Colonic mucosa (tissue), 4 donors: Measurements from ENCODE around the gene ACRV1. TPM values are rescaled to one million over a fixed set of nuclear protein-coding genes. Genes with fewer than 3 reads are reported as not detected.

Experiments used
- DNase-seq: peaks from one replicate; pipeline ENCODE4 v3.0.0-alpha.2; 2020
- H3K27ac ChIP-seq: fragments of 200-600 bp; one replicate; pipeline ENCODE4 v1.8.0; 2021
- H3K27me3 ChIP-seq: fragments of 200-600 bp; one replicate; pipeline ENCODE4 v1.8.0; 2021
- H3K36me3 ChIP-seq: fragments of 200-600 bp; one replicate; pipeline ENCODE4 v1.8.0; 2021
- H3K4me1 ChIP-seq: fragments of 200-600 bp; one replicate; pipeline ENCODE4 v1.8.0; 2021; ENCODE audit warnings: mild to moderate bottlenecking
- H3K4me3 ChIP-seq: fragments of 200-600 bp; one replicate; pipeline ENCODE4 v1.8.0; 2021
- H3K9ac ChIP-seq, 2 donors: one replicate each; pipeline ENCODE4 v1.7.0; 2013; ENCODE audit warnings: control low read depth in 2 of 2, low read depth in 2 of 2, low read length in 2 of 2
- H3K9me3 ChIP-seq: fragments of 200-600 bp; one replicate; pipeline ENCODE4 v1.8.0; 2021
- CTCF ChIP-seq: fragments of 200-600 bp; IDR thresholded peaks from one replicate; pipeline ENCODE4 v1.8.0; 2022; ENCODE audit warnings: antibody characterized with exemption, mild to moderate bottlenecking
- intact Hi-C: fragments of 100-400 bp; cut with DNase I; formaldehyde crosslinking; loops from one replicate; pipeline ENCODE4 v1.14.1; 2022
- total RNA-seq, 2 donors: library from RNA; stranded (reverse); fragmentation: NEBNext Ultra II Directional in 1 of 2; extraction: Animal tissue kit (Norgen Biotek cat#: 25700) in 1 of 2; gene quantifications; one replicate each; pipeline ENCODE4 v1.2.1, GENCODE V29; 2021
- donor health status: healthy.
- donor health status: DM: no; HTN: no; CAD: no.
- donor health status: DM: no; HTN: no; CAD: no.

The ACRV1 gene
- total RNA-seq, 2 donors from 2014 or later: not detected

DNA sequence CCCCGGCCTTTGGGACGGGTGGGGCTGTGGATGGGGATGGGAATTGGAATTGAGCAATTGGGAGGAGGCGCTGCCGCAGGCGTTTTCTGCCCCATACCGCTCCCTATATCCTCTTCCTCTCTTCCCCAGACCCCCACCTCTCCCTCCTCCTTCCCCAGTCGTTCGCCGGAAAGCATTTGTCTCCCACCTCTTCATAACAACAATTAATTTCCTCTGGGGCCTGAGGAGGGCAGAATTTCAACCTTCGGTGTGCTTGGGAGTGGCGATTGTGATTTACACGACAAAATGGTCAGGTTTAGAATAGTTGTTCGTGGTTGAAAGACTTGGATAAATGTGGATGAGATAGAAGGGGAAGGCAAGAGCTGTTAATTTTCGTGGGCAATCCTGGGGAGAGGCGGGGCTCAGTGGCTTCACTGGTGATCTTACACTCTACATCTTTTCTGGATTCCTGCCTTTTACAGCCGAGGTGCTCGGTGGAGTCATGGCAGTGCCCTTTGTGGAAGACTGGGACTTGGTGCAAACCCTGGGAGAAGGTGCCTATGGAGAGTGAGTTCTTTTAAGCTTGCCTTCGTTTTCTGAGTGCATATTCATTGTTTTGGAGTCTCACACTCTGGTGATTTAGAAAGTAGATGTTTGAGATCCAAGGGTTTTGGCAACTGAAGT, 54.2 kb downstream of the ACRV1 start:
- peak overlapping the region; percentile 76 for H3K4me3 ChIP-seq
- H3K4me1 ChIP-seq: peaks cover 4% of the 10 kb centered on the region
- no peaks in the 10 kb centered on the region for H3K36me3 ChIP-seq
- H3K9me3 ChIP-seq: no peaks in the 10 kb centered on the region
- TF ChIP-seq CTCF: peak; percentile 21
- peak overlapping the region; percentile 75 to 92 for H3K9ac ChIP-seq
- H3K27ac ChIP-seq: peak overlapping the region; percentile 89
- intact Hi-C loops: no loop called here
- no peak for DNase-seq
- H3K27me3 ChIP-seq: no peaks in the 10 kb centered on the region

- Histone ChIP-seq H3K27ac (peak overlapping the region; percentile 89), H3K4me1 (peaks cover 4% of the 10 kb centered on the region), H3K36me3 (no peaks in the 10 kb centered on the region), H3K4me3 (peak overlapping the region; percentile 76), H3K9ac (peak overlapping the region; percentile 75 to 92), H3K27me3 (no peaks in the 10 kb centered on the region), H3K9me3 (no peaks in the 10 kb centered on the region)
- intact Hi-C loops: no loop called here
- no peak for TF ChIP-seq CTCF
- DNase-seq: peak; percentile 92
Measured at GRCh38 chr11:125625630-125626287, 54.9 kb downstream of the ACRV1 start.

DNA sequence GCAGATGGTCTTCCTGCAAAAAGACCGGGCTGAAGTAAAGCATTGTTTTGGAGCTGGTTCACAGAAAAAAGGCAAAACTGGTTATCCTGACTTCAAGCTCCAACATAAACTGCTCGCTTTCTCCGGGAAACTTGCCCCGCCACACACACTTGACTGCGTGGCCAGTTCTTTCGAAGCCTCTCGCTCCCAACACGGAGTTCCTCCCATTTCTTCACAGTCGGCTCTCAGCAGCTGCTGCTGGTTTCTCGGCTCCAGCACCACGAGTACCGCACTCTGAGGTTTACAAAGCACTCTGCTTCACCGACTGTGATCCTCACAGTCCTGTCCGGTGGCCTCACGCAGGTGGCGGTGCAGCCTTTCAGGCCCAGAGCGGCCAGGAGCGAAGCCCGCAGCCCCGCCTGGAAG, 55.4 kb downstream of the ACRV1 start:
- Histone ChIP-seq H3K36me3 (no peaks in the 10 kb centered on the region), H3K9ac (peak overlapping the region; percentile 75 to 92), H3K27me3 (no peaks in the 10 kb centered on the region), H3K4me1 (peaks cover 4% of the 10 kb centered on the region), H3K9me3 (no peaks in the 10 kb centered on the region), H3K4me3 (peak overlapping the region; percentile 76), H3K27ac (peak overlapping the region; percentile 89)
- intact Hi-C loops: no loop called here
- no peak for DNase-seq
- no peak for TF ChIP-seq CTCF

- H3K9ac ChIP-seq: peak within 1 kb of the TSS; percentile 75 to 92
- no peaks in the 10 kb centered on the region for H3K27me3 ChIP-seq
- peak within 1 kb of the TSS; percentile 76 for H3K4me3 ChIP-seq
- H3K36me3 ChIP-seq: no peaks in the 10 kb centered on the region
- no peaks in the 10 kb centered on the region for H3K9me3 ChIP-seq
- intact Hi-C loops: no loop called here
- DNase-seq: no peak
- H3K4me1 ChIP-seq: peaks cover 4% of the 10 kb centered on the region
- TF ChIP-seq CTCF: no peak
- H3K27ac ChIP-seq: peak within 1 kb of the TSS; percentile 89
Measured at GRCh38 chr11:125624756-125625213, 55.9 kb downstream of the ACRV1 start, which contains the start of gene CHEK1. Gene CHEK1 (plus strand): TSS chr11:125625163. CDS start chr11:125626769, 1,606 bp downstream.

DNA sequence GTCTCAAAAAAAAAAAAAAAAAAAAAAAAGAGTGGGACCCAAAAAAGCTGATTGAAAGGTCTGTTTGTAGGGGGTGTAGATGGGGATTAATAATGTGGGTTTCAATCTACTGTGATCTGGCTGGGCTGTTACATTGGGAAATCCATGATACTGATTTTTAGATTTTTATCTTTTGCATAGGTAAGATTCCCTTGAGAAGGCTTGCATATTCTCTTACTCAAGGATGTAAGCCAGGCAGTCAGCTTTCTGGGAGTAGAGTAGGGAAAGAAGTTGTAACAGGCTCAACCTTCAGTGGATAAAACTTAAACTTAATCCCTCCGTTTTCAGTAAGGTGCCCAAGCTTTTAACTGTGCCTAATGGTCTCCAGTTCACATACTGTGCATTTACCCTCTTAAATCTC, 57.6 kb downstream of the ACRV1 start:
- H3K36me3 ChIP-seq: peaks cover 13% of the 10 kb centered on the region
- H3K27me3 ChIP-seq: no peaks in the 10 kb centered on the region
- H3K9me3 ChIP-seq: no peaks in the 10 kb centered on the region
- no peak overlapping the region for H3K9ac ChIP-seq
- peaks cover 4% of the 10 kb centered on the region for H3K4me1 ChIP-seq
- no peak for TF ChIP-seq CTCF
- H3K4me3 ChIP-seq: no peak overlapping the region
- H3K27ac ChIP-seq: no peak overlapping the region
- DNase-seq: no peak
- intact Hi-C loops: no loop called here
